Muscle layer of colon (tissue), 2 donors: ENCODE data around the gene RNLS.

ENCODE experiments used
- H3K27ac ChIP-seq: one replicate; pipeline ENCODE4 v1.7.0; 2013; ENCODE audit warnings: low read depth, mild to moderate bottlenecking, low read length, moderate library complexity
- H3K27me3 ChIP-seq, 2 donors: one replicate each; pipeline ENCODE4 v1.7.0; 2013; ENCODE audit warnings: low read length in 2 of 2, mild to moderate bottlenecking in 2 of 2; ENCODE audit not compliant: insufficient read depth in 2 of 2, control insufficient read depth in 1 of 2
- H3K36me3 ChIP-seq: one replicate; pipeline ENCODE4 v1.7.0; 2013; ENCODE audit warnings: mild to moderate bottlenecking, low read length; ENCODE audit not compliant: insufficient read depth
- H3K4me1 ChIP-seq: one replicate; pipeline ENCODE4 v1.7.0; 2013; ENCODE audit warnings: mild to moderate bottlenecking, low read length; ENCODE audit not compliant: insufficient read depth
- H3K4me3 ChIP-seq, 2 donors: one replicate each; pipeline ENCODE4 v1.7.0; 2013; ENCODE audit warnings: low read length in 2 of 2, low read depth in 1 of 2, mild to moderate bottlenecking in 1 of 2, moderate library complexity in 1 of 2
- H3K9ac ChIP-seq: one replicate; pipeline ENCODE4 v1.7.0; 2013; ENCODE audit warnings: low read length
- H3K9me3 ChIP-seq: one replicate; pipeline ENCODE4 v1.7.0; 2013; ENCODE audit warnings: mild to moderate bottlenecking, low read length
- donor health status: abdominal sarcoma.
- donor health status: Adenocarcinoma of cecum.

Gene RNLS

DNA sequence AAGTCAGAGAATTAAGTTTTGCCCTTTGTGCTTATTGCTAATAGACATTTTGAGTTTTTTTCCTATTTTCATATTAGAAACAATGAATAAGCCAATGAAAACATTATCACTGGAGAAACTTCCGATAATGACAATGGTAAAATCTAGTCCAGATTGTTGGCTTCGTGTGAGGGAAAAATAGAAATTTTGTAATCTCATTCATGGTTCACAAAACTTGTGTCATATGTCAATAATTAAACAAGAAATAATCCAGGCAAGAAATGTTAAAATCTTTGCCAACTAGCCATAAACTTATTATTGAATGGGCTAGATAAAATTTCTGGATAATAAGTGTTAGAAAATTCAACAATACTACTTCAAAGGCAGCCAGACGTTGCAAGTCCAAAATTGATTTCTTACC lies 36.6 kb downstream of the RNLS start:
- Histone ChIP-seq H3K36me3 (no peaks in the 10 kb centered on the region), H3K27ac (no peak overlapping the region), H3K4me3 (no peak overlapping the region), H3K9me3 (no peaks in the 10 kb centered on the region), H3K27me3 (no peaks in the 10 kb centered on the region), H3K9ac (no peak overlapping the region), H3K4me1 (no peaks in the 10 kb centered on the region)

DNA sequence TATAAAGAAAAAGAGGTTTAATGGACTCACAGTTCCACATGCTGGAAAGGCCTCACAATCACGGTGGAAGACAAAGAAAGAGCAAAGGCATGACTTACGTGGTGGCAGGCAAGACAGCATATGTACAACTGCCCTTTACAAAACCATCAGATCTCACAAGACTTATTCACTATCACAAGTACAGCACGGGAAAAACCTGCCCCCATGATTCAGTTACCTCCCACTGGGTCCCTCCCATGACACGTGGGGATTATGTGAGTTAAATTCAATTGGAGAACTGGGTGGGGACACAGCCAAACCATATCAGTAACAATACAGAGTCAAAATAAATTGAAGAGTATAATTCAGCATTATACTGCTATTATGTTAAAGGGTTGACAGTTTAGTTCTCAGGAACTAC lies 37.8 kb downstream of the RNLS start:
- Histone ChIP-seq H3K27me3 (no peaks in the 10 kb centered on the region), H3K4me1 (no peaks in the 10 kb centered on the region), H3K9me3 (no peaks in the 10 kb centered on the region), H3K27ac (no peak overlapping the region), H3K36me3 (no peaks in the 10 kb centered on the region), H3K4me3 (no peak overlapping the region), H3K9ac (no peak overlapping the region)

DNA sequence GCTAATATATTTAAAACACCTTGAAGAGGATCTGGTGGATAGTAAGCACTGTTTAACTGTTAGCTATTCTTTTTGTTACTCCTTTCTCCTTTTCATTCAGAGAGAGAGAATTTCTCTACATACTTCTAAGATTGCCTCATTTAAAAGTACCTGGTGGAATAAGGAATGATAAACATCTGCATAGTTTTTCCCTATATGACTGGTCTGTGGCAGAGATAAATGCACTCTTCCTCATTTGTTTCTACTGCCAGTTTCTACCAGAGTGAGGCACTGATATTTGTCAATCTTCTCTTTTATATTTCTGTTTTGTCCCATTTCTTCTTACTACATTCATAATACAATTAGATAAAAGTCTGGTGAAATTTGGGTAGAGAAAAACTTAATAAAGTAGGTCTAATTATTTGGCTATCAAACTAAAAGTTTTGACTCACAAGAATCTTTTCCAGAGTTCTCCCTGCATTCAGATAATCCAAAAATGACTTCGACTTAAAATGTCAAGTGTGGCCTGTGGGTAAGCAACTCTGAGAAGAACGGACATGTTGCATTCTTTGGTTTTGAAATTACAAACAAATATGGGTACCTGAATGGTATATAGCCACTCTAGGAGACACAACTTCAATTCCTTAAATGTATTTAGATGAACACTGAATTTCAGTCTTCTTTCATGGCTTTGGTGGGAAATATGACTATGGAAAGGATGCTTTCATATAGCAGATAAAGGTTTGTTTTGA lies 38.8 kb downstream of the RNLS start:
- H3K36me3 ChIP-seq, result no peaks in the 10 kb centered on the region

DNA sequence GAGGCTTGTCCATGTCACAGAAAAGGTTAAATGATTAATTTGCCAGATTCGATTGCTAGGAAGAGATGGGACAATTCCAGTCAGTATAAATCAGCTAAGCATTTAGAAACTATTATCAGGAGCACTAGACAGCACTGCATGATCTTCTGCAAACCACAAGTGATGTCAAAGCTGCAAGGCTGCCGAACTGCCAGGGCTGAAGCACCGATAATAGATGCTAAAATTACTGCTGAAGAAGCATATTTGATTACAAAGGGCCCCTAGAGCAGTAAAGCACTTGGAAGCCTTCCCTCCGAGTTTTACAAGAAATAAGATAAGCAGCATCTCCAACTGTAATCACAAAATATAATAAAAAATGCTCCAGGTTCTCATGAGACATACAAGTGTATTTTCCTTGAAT lies 40.6 kb downstream of the RNLS start:
- no peak overlapping the region for H3K9ac ChIP-seq
- no peaks in the 10 kb centered on the region for H3K9me3 ChIP-seq
- no peaks in the 10 kb centered on the region for H3K36me3 ChIP-seq
- no peaks in the 10 kb centered on the region for H3K4me1 ChIP-seq
- H3K27me3 ChIP-seq, result no peaks in the 10 kb centered on the region
- H3K27ac ChIP-seq, result no peak overlapping the region
- no peak overlapping the region for H3K4me3 ChIP-seq

More for the DNA sequence above, 38.8 kb downstream of the RNLS start:
- H3K9ac ChIP-seq, result no peak overlapping the region
- H3K9me3 ChIP-seq, result no peaks in the 10 kb centered on the region
- no peaks in the 10 kb centered on the region for H3K27me3 ChIP-seq
- H3K4me1 ChIP-seq, result no peaks in the 10 kb centered on the region
- no peak overlapping the region for H3K4me3 ChIP-seq
- no peak overlapping the region for H3K27ac ChIP-seq

DNA sequence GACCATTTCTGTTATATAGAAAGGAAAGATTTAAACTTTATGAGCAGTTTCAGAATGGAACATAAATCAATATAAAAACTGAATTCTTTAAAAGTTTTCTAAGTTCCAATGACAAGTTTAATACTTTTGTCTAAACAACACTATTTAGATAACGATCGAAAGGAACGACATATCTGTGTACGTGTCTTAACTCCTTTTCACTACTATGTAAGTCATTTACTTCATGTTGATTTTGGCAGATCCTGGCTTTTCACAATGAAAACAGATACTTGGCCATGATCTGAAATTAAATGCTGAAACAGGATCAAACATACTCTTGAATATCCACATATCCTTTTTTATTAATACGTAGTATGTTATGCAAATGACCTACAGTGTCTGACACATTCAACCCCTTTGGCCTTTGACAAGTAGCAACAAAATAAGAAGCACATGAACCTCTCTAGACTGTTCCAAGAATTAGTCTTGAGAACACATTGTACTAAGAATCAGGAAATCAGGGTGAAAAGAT lies 41.9 kb downstream of the RNLS start:
- H3K36me3 ChIP-seq, result no peaks in the 10 kb centered on the region

DNA sequence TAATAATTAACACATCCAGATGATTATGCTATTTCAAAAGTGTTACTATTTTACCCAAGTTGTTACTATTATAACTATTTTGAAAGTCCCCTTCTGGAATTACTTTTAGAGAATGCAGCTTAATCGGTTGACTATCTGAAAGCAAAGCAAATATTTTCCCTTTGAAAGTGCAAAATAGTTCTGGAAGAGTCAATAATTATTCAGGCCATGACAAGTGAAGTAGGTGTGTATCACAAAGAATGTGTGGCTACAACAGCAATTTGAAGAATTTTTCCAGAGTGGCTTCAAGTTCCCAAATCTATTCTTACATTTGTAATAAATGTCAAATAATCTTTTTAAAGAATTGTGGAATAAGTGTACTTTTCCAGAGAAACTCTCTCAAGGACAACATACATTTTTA lies 42.8 kb downstream of the RNLS start:
- Histone ChIP-seq H3K27me3 (no peaks in the 10 kb centered on the region), H3K9me3 (no peaks in the 10 kb centered on the region), H3K9ac (no peak overlapping the region), H3K4me1 (no peaks in the 10 kb centered on the region), H3K27ac (no peak overlapping the region), H3K4me3 (no peak overlapping the region), H3K36me3 (no peaks in the 10 kb centered on the region)

More for the DNA sequence above, 41.9 kb downstream of the RNLS start:
- Histone ChIP-seq H3K4me1 (no peaks in the 10 kb centered on the region), H3K9me3 (no peaks in the 10 kb centered on the region), H3K9ac (no peak overlapping the region), H3K4me3 (no peak overlapping the region), H3K27me3 (no peaks in the 10 kb centered on the region), H3K27ac (no peak overlapping the region)

DNA sequence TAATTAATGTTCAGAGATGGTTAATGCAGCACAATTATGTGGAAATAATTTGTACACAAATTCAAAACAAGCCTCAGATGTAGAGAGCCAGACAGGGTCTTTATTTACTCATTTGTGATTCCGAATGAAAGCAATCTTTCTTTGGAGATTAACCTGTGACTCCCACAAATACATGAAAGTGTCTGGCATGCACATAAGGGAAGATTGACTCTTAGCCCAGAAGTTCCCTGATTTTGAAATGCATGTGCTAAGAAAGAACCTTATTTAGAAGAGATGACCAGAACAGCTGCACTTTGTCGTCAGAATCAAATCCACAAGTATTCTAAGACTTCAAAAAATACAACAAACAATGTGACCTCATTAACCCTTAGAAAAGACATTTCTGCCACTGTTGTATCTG lies 45.1 kb downstream of the RNLS start:
- Histone ChIP-seq H3K9me3 (no peaks in the 10 kb centered on the region), H3K9ac (no peak overlapping the region), H3K27me3 (no peaks in the 10 kb centered on the region), H3K4me1 (no peaks in the 10 kb centered on the region), H3K4me3 (no peak overlapping the region), H3K36me3 (no peaks in the 10 kb centered on the region), H3K27ac (no peak overlapping the region)

DNA sequence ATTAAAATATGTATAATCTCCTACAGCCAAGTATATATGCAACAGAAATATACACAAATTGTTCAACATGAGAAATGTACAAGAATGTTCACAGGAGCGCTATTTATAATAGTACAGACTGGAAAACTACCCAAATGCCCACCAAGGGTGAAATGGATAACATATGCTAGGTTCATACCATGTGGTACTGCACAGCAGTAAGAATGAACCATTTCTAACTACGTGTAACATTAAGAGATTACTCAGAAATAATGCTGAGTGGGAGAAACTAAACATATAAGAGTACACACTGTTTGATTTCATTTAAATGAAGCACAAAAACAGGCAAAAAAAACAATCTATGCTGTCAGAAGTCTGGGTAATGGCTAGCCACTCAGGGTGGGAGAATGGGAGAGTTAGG lies 45.8 kb downstream of the RNLS start:
- no peaks in the 10 kb centered on the region for H3K27me3 ChIP-seq
- H3K4me1 ChIP-seq, result no peaks in the 10 kb centered on the region
- H3K36me3 ChIP-seq, result no peaks in the 10 kb centered on the region
- H3K9ac ChIP-seq, result no peak overlapping the region
- no peaks in the 10 kb centered on the region for H3K9me3 ChIP-seq
- no peak overlapping the region for H3K4me3 ChIP-seq
- H3K27ac ChIP-seq, result no peak overlapping the region

DNA sequence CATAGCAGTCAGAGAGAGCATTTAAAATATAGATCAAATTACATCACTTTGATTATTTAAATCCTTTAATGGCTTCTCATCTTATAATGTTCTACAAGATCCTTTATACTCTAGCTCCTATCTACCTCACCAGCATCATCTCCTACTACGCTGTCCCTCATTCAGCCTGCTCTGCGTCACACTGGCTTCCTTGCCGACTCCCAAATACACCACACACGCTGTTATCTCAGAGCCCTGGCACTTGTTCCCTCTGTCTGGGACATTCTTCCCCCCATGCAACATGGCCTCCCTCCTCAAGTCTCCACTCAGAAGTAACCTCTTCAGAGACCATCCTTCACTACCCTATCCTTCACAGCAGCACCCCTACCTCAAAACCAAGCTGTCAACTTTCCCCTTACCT lies 46.7 kb downstream of the RNLS start:
- no peak overlapping the region for H3K9ac ChIP-seq
- H3K27ac ChIP-seq, result no peak overlapping the region
- no peaks in the 10 kb centered on the region for H3K36me3 ChIP-seq
- H3K4me1 ChIP-seq, result no peaks in the 10 kb centered on the region
- H3K27me3 ChIP-seq, result no peaks in the 10 kb centered on the region
- H3K9me3 ChIP-seq, result no peaks in the 10 kb centered on the region
- H3K4me3 ChIP-seq, result no peak overlapping the region

DNA sequence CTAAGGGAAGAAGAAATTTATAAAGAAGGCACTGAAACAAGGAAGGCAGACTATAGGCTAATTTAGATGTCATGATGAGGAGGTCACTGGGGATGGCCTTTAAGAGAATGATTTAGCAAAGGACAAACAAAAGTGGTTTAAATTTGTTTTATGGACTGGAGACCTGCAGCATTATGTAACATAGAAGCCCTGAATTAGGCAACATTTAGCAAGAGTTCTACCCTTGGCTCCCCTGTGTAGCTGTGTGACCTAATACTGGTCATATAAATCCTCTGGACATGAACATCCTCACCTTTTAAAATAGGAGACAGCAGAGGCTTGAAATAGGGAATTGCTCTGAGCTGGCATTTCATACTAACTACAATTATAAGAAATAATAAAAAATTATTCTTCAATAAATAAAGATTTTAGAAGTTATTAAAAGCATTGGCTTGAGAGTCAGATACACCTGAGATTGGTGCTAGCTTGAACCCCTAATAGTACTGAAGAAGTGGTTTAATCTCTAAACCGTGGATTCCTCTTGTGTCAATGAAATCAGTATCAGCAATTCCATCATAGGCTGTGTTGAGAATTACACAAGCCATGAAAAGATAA lies 48.9 kb downstream of the RNLS start:
- H3K27ac ChIP-seq, result no peak overlapping the region
- no peak overlapping the region for H3K9ac ChIP-seq
- H3K27me3 ChIP-seq, result no peaks in the 10 kb centered on the region
- H3K4me1 ChIP-seq, result no peaks in the 10 kb centered on the region
- H3K36me3 ChIP-seq, result no peaks in the 10 kb centered on the region
- no peaks in the 10 kb centered on the region for H3K9me3 ChIP-seq
- no peak overlapping the region for H3K4me3 ChIP-seq

DNA sequence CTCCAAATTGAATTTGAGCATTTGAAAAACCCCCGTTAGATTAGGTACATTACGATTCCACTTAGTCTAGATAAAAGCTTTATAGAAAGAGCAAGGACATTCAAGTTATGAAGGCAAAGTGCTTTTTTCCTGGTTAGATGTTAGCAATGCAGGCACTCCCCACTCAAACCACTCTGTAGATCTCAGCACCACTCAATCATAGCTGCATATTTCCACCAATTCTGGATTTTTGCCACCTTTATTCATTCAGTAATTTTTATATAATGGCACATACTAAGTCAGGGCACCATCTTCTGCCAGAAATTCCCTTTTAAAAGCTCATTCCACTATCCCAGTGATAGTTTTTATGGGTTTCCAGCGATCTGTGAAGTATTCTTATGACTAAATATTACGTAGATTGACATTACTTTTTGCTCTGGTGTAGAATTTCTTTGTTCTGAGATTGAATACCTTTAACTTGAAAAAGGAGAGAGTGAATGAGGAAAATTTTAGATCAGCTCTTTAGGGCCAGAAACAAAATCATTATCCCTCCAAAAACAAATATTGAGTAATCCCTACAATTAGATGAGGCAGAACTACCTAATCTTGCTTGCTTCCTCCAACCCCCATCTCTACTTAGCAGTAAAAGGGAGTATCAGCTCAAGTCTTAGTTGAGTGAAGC lies 51.6 kb downstream of the RNLS start:
- Histone ChIP-seq H3K27me3 (no peaks in the 10 kb centered on the region), H3K9me3 (no peaks in the 10 kb centered on the region), H3K4me3 (no peak overlapping the region), H3K4me1 (no peaks in the 10 kb centered on the region), H3K36me3 (no peaks in the 10 kb centered on the region), H3K27ac (no peak overlapping the region), H3K9ac (no peak overlapping the region)
